Fibroblast of mammary gland (primary cell): ENCODE measurements around the gene SUGCT.
"Not testable (repeated sequence)": the region's sequence is repeated elsewhere in the genome, so short reads cannot be mapped to it uniquely, and the experiment has no call there.

Source experiments
- DNase-seq: peaks from one replicate; pipeline ENCODE4 v3.0.0-alpha.2; 2010; ENCODE audit warnings: low read depth
- H3K4me3 ChIP-seq: 2 replicates; pipeline ENCODE4 v1.5.1; 2011; ENCODE audit warnings: low read depth, mild to moderate bottlenecking, low read length, moderate library complexity; ENCODE audit not compliant: control insufficient read depth
- CTCF ChIP-seq: conservative IDR thresholded peaks from 2 replicates; pipeline ENCODE4 v1.5.1; 2011; ENCODE audit warnings: low read depth, low read length, inconsistent platforms; ENCODE audit not compliant: control insufficient read depth, insufficient read depth

Gene SUGCT

GRCh38 chr7:40244226-40244625 lies 109.4 kb downstream of the SUGCT start:
- no peak for DNase-seq
- no peak overlapping the region for H3K4me3 ChIP-seq
- TF ChIP-seq CTCF: no peak

GRCh38 chr7:40248681-40249080 lies 113.9 kb downstream of the SUGCT start:
- no peak for TF ChIP-seq CTCF
- DNase-seq: no peak
- H3K4me3 ChIP-seq: no peak overlapping the region

GRCh38 chr7:40253444-40253843 lies 118.6 kb downstream of the SUGCT start:
- not testable (repeated sequence) for DNase-seq, H3K4me3 ChIP-seq

GRCh38 chr7:40263752-40264390 lies 129.1 kb downstream of the SUGCT start:
- no peak for TF ChIP-seq CTCF

GRCh38 chr7:40267583-40267982 lies 132.8 kb downstream of the SUGCT start:
- TF ChIP-seq CTCF: no peak
- DNase-seq: no peak
- H3K4me3 ChIP-seq: no peak overlapping the region

More at GRCh38 chr7:40263752-40264390, 129.1 kb downstream of the SUGCT start:
- DNase-seq: no peak
- no peak overlapping the region for H3K4me3 ChIP-seq

- DNase-seq, H3K4me3 ChIP-seq: not testable (repeated sequence)
Measured at GRCh38 chr7:40268810-40269209, 134.0 kb downstream of the SUGCT start.

GRCh38 chr7:40276061-40276460 lies 141.3 kb downstream of the SUGCT start:
- DNase-seq: no peak
- no peak overlapping the region for H3K4me3 ChIP-seq
- no peak for TF ChIP-seq CTCF

GRCh38 chr7:40279991-40280390 lies 145.2 kb downstream of the SUGCT start:
- no peak for DNase-seq
- H3K4me3 ChIP-seq: no peak overlapping the region
- TF ChIP-seq CTCF: no peak
